Measurements from ENCODE around the gene TH. TPM values are rescaled to one million over a fixed set of nuclear protein-coding genes. Genes with fewer than 3 reads are reported as not detected.
"Not testable (repeated sequence)": the region's sequence is repeated elsewhere in the genome, so short reads cannot be mapped to it uniquely, and the experiment has no call there.

Gene TH
- total and polyA plus RNA-seq, 4 donors = 0.99 to 8.8 (median 1.3) TPM

- Histone ChIP-seq H3K4me3 (ENCODE audit: low read depth, low read length) (no peak overlapping the region), H3K27ac (ENCODE audit: low read depth, low read length) (no peak overlapping the region), H3K36me3 (ENCODE audit: control insufficient read depth, insufficient read depth, low read length) (no peaks in the 10 kb centered on the region), H3K9me3 (ENCODE audit: control insufficient read depth, insufficient read depth, low read length) (no peaks in the 10 kb centered on the region), H3K27me3 (ENCODE audit: control insufficient read depth, insufficient read depth, low read length) (no peaks in the 10 kb centered on the region), H3K4me1 (ENCODE audit: control insufficient read depth, insufficient read depth, low read length) (peaks cover 15% of the 10 kb centered on the region)
- WGBS (ENCODE audit: insufficient coverage) = 77% methylated on average over 10 of the region's 10 CpGs
- no peak for DNase-seq (ENCODE audit: low read depth in 4 of 6, low spot score in 6 of 6)
These were observed 7.9 kb upstream of the TH start for GRCh38 chr11:2179516-2179915.

GRCh38 chr11:2178906-2179494 is 7.4 kb upstream of the TH start:
- peak in 1 of 6 donors; percentile 67 for DNase-seq (ENCODE audit: low read depth in 4 of 6, low spot score in 6 of 6)
- Histone ChIP-seq H3K27me3 (ENCODE audit: control insufficient read depth, insufficient read depth, low read length) (no peaks in the 10 kb centered on the region), H3K9me3 (ENCODE audit: control insufficient read depth, insufficient read depth, low read length) (no peaks in the 10 kb centered on the region), H3K27ac (ENCODE audit: low read depth, low read length) (no peak overlapping the region), H3K36me3 (ENCODE audit: control insufficient read depth, insufficient read depth, low read length) (no peaks in the 10 kb centered on the region), H3K4me1 (ENCODE audit: control insufficient read depth, insufficient read depth, low read length) (peaks cover 15% of the 10 kb centered on the region), H3K4me3 (ENCODE audit: low read depth, low read length) (no peak overlapping the region)
- 38% methylated on average over 14 of the region's 16 CpGs for WGBS (ENCODE audit: insufficient coverage)

DNA sequence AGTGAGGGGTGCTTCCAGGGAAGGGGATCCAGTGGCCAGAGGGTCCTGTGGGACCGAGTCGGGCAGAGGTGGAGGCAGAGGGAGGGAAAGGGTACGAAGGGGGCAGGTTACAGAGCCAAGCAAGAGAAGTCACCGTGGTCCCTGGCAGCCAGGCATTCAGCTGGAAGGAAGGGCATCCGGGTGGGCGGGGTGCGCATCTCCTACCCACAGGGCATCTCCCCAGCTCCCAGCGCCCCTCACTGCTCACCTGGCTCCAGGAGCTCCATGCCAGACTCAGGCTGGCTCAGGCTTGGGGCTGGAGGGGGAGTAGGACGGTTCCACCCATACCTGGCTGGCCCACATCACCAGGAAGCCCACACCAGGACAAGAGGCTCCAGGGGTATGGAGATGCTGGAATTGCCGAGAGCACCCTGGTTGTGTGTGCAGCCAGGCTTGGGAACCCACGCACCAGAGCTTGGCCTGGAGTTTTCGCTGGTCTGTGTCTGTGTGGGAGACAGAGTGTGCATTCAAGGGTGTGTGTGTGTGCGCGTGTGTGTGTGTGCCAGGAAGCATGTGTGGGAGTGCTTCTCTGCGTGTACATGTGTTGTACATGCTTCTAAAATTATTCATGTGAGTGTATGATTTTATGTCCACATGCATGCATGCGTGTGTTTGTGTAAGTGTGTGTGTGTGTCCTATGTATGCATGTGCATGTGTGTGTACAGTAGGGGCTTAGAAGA is 6.6 kb upstream of the TH start:
- H3K4me3 ChIP-seq (ENCODE audit: low read depth, low read length); H3K27me3 ChIP-seq (ENCODE audit: control insufficient read depth, insufficient read depth, low read length); DNase-seq (ENCODE audit: low read depth in 4 of 6, low spot score in 6 of 6); H3K9me3 ChIP-seq (ENCODE audit: control insufficient read depth, insufficient read depth, low read length); H3K27ac ChIP-seq (ENCODE audit: low read depth, low read length); H3K36me3 ChIP-seq (ENCODE audit: control insufficient read depth, insufficient read depth, low read length): not testable (repeated sequence)
- peaks cover 15% of the 10 kb centered on the region for H3K4me1 ChIP-seq (ENCODE audit: control insufficient read depth, insufficient read depth, low read length)
- 78% methylated on average over 9 of the region's 16 CpGs for WGBS (ENCODE audit: insufficient coverage)

GRCh38 chr11:2177076-2177475 is 5.5 kb upstream of the TH start:
- H3K4me3 ChIP-seq (ENCODE audit: low read depth, low read length) = no peak overlapping the region
- no peak overlapping the region for H3K27ac ChIP-seq (ENCODE audit: low read depth, low read length)
- no peak for DNase-seq (ENCODE audit: low read depth in 4 of 6, low spot score in 6 of 6)
- no peaks in the 10 kb centered on the region for H3K9me3 ChIP-seq (ENCODE audit: control insufficient read depth, insufficient read depth, low read length)
- no peaks in the 10 kb centered on the region for H3K36me3 ChIP-seq (ENCODE audit: control insufficient read depth, insufficient read depth, low read length)
- H3K4me1 ChIP-seq (ENCODE audit: control insufficient read depth, insufficient read depth, low read length) = peaks cover 17% of the 10 kb centered on the region
- 52% methylated on average over 18 of the region's 18 CpGs for WGBS (ENCODE audit: insufficient coverage)
- H3K27me3 ChIP-seq (ENCODE audit: control insufficient read depth, insufficient read depth, low read length) = no peaks in the 10 kb centered on the region

DNA sequence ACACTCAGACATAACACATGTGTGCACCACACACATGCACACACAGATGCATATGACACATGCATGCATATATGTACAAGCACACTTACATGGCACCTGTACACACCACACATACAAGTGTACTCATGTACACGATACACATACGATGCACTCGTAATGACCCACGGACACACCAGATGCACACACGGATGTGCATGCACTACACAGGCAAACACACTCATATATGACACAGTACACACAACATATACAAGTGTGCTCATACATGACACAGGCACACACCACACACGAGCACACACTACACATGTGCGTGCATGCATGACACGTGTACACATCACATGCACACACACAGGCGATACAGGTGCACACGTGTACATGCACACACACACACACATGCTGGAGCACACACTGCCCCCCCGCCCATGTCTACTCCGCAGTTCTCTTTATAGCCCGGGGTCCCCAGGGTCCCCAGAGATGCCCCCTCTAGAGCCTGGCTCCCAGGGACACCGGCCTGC is 4.8 kb upstream of the TH start:
- H3K9me3 ChIP-seq (ENCODE audit: control insufficient read depth, insufficient read depth, low read length) = no peaks in the 10 kb centered on the region
- H3K36me3 ChIP-seq (ENCODE audit: control insufficient read depth, insufficient read depth, low read length) = no peaks in the 10 kb centered on the region
- H3K4me3 ChIP-seq (ENCODE audit: low read depth, low read length) = no peak overlapping the region
- DNase-seq (ENCODE audit: low read depth in 4 of 6, low spot score in 6 of 6) = no peak
- H3K27ac ChIP-seq (ENCODE audit: low read depth, low read length) = no peak overlapping the region
- no peaks in the 10 kb centered on the region for H3K27me3 ChIP-seq (ENCODE audit: control insufficient read depth, insufficient read depth, low read length)
- peaks cover 20% of the 10 kb centered on the region for H3K4me1 ChIP-seq (ENCODE audit: control insufficient read depth, insufficient read depth, low read length)
- 91% methylated on average over 11 of the region's 14 CpGs for WGBS (ENCODE audit: insufficient coverage)

GRCh38 chr11:2175659-2176058 is 4.0 kb upstream of the TH start:
- no peaks in the 10 kb centered on the region for H3K36me3 ChIP-seq (ENCODE audit: control insufficient read depth, insufficient read depth, low read length)
- H3K27me3 ChIP-seq (ENCODE audit: control insufficient read depth, insufficient read depth, low read length) = no peaks in the 10 kb centered on the region
- peak in 1 of 6 donors; percentile 34 for DNase-seq (ENCODE audit: low read depth in 4 of 6, low spot score in 6 of 6)
- H3K4me1 ChIP-seq (ENCODE audit: control insufficient read depth, insufficient read depth, low read length) = peaks cover 20% of the 10 kb centered on the region
- no peak overlapping the region for H3K4me3 ChIP-seq (ENCODE audit: low read depth, low read length)
- H3K27ac ChIP-seq (ENCODE audit: low read depth, low read length) = no peak overlapping the region
- no peaks in the 10 kb centered on the region for H3K9me3 ChIP-seq (ENCODE audit: control insufficient read depth, insufficient read depth, low read length)
- WGBS (ENCODE audit: insufficient coverage) = 33% methylated on average over 13 of the region's 13 CpGs

DNA sequence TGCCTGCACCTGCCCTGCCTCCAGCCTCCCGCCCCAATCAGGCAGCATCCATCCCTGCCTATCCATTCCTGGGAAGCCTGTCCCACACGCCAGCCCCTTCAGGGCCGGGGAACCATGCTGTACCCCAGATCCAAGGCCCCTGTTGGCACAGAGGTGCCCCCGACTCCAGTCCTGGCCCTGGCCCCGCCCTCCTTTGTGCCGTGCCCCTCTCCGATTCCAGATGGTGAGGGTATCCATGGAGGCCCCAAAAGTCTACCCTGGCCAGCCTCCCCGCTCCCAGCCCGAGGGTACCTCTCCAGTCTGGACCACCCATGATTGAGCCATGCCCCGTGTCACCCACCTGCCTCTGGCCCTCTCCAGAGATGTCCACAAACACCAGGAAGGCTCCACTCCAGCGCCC is 2.7 kb upstream of the TH start:
- H3K4me1 ChIP-seq (ENCODE audit: control insufficient read depth, insufficient read depth, low read length) = peaks cover 20% of the 10 kb centered on the region
- H3K27ac ChIP-seq (ENCODE audit: low read depth, low read length) = no peak overlapping the region
- no peak overlapping the region for H3K4me3 ChIP-seq (ENCODE audit: low read depth, low read length)
- DNase-seq (ENCODE audit: low read depth in 4 of 6, low spot score in 6 of 6) = no peak
- 92% methylated on average over 11 of the region's 11 CpGs for WGBS (ENCODE audit: insufficient coverage)
- H3K36me3 ChIP-seq (ENCODE audit: control insufficient read depth, insufficient read depth, low read length) = no peaks in the 10 kb centered on the region
- H3K9me3 ChIP-seq (ENCODE audit: control insufficient read depth, insufficient read depth, low read length) = no peaks in the 10 kb centered on the region
- no peaks in the 10 kb centered on the region for H3K27me3 ChIP-seq (ENCODE audit: control insufficient read depth, insufficient read depth, low read length)

- no peaks in the 10 kb centered on the region for H3K9me3 ChIP-seq (ENCODE audit: control insufficient read depth, insufficient read depth, low read length)
- 61% methylated on average over 11 of the region's 11 CpGs for WGBS (ENCODE audit: insufficient coverage)
- no peaks in the 10 kb centered on the region for H3K36me3 ChIP-seq (ENCODE audit: control insufficient read depth, insufficient read depth, low read length)
- H3K4me1 ChIP-seq (ENCODE audit: control insufficient read depth, insufficient read depth, low read length) = peaks cover 14% of the 10 kb centered on the region
- H3K4me3 ChIP-seq (ENCODE audit: low read depth, low read length) = no peak overlapping the region
- H3K27ac ChIP-seq (ENCODE audit: low read depth, low read length) = no peak overlapping the region
- H3K27me3 ChIP-seq (ENCODE audit: control insufficient read depth, insufficient read depth, low read length) = no peaks in the 10 kb centered on the region
- no peak for DNase-seq (ENCODE audit: low read depth in 4 of 6, low spot score in 6 of 6)
These were observed 2.1 kb upstream of the TH start for GRCh38 chr11:2173761-2174160.

GRCh38 chr11:2173150-2173693 is 1.6 kb upstream of the TH start:
- Histone ChIP-seq H3K4me3 (ENCODE audit: low read depth, low read length) (no peak overlapping the region), H3K36me3 (ENCODE audit: control insufficient read depth, insufficient read depth, low read length) (no peaks in the 10 kb centered on the region), H3K4me1 (ENCODE audit: control insufficient read depth, insufficient read depth, low read length) (peaks cover 12% of the 10 kb centered on the region), H3K27me3 (ENCODE audit: control insufficient read depth, insufficient read depth, low read length) (no peaks in the 10 kb centered on the region), H3K27ac (ENCODE audit: low read depth, low read length) (no peak overlapping the region), H3K9me3 (ENCODE audit: control insufficient read depth, insufficient read depth, low read length) (no peaks in the 10 kb centered on the region)
- no peak for DNase-seq (ENCODE audit: low read depth in 4 of 6, low spot score in 6 of 6)
- WGBS (ENCODE audit: insufficient coverage) = 81% methylated on average over 16 of the region's 16 CpGs

- Histone ChIP-seq H3K27ac (ENCODE audit: low read depth, low read length) (no peak overlapping the region), H3K36me3 (ENCODE audit: control insufficient read depth, insufficient read depth, low read length) (no peaks in the 10 kb centered on the region), H3K27me3 (ENCODE audit: control insufficient read depth, insufficient read depth, low read length) (no peaks in the 10 kb centered on the region), H3K4me1 (ENCODE audit: control insufficient read depth, insufficient read depth, low read length) (peaks cover 12% of the 10 kb centered on the region), H3K4me3 (ENCODE audit: low read depth, low read length) (no peak overlapping the region), H3K9me3 (ENCODE audit: control insufficient read depth, insufficient read depth, low read length) (no peaks in the 10 kb centered on the region)
- 88% methylated on average over 12 of the region's 12 CpGs for WGBS (ENCODE audit: insufficient coverage)
- no peak for DNase-seq (ENCODE audit: low read depth in 4 of 6, low spot score in 6 of 6)
These were observed 1.1 kb upstream of the TH start for GRCh38 chr11:2172676-2173075.

Data from spinal cord (tissue), 10 donors.